HG02981 (cell line): Measurements from ENCODE around the gene IFFO2.

Experiments used
- ATAC-seq: cut with Tn5 transposase; IDR thresholded peaks from one replicate; pipeline ENCODE4 v1.9.1; 2021; ENCODE audit warnings: mild to moderate bottlenecking, moderate library complexity; ENCODE audit not compliant: unreplicated experiment

IFFO2 gene

GRCh38 chr1:18972991-18973390 is 16.5 kb upstream of the IFFO2 start:
- ATAC-seq, result no peak

- ATAC-seq, result no peak
Observed at GRCh38 chr1:18972531-18972930, 16.1 kb upstream of the IFFO2 start.

- no peak for ATAC-seq
Observed at GRCh38 chr1:18970762-18971161, 14.3 kb upstream of the IFFO2 start.

DNA sequence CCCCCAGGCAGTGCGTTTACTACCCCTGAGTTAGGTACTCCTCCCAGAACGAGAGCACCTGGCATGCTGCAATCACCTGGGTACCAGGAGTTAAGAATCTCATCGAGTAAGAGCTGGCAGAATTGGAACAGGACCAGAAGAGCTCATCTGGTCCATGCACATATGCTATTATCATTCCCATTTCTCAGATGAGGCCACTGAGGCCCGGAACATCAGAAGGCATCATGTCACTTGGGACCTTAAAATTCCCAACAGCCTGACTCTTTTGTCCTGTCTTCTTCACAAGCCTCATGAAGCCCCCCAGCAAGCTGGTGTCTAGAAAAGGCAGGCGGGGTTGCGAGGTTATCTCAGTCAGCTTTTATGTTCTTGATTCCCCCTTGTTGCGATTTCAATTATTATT is 13.9 kb upstream of the IFFO2 start:
- no peak for ATAC-seq

DNA sequence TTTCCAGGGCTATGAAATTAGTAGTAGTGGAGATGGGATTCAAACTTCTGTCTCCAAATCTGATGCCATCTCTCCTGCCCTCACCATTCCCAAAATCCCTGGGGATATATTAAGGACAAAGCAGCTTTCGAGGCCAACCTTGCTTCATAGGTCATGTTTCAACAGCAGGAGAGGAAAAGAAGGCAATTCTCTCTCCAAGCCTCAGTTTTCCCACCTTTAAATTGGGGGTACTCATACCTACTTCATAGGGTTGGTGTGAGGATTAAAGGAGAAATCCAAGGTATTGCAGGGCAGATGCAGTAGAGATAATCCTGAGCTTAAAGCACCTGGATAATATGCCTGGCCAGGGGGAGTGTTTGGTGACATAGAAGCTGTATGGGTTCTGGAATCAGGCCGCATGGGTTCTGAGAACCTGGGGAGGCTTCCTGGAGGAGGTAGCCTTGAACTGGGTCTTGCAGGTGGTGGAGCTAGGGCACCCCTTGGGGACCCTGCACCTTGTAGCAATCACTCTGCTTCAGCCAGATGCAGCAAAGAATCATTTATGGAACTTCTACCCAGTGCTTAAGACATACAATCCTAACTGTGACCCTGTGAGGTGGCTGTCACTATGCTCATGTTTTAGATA is 10.7 kb upstream of the IFFO2 start:
- no peak for ATAC-seq

- ATAC-seq, result no peak
Observed at GRCh38 chr1:18965206-18966173, 9.0 kb upstream of the IFFO2 start.

DNA sequence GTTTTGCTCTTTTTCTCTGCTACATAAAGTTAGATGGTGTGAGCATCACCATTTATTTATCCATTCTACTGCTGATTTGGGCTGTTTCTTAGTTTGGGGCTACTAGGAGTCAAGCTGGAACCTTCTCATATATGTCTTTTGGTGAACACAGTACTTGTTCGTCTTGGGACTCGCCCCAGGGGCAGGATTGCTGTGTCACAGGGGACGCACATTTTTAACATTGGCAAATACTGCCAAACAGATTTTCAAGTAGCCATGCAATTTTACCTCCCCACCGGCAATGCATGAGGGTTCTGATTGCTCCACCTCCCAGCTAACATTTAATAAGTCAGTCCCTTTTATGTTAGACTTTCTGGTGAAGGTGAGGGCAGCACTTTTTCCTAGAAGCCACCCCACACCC is 7.5 kb upstream of the IFFO2 start:
- ATAC-seq, result no peak

- ATAC-seq, result no peak
Observed at GRCh38 chr1:18962855-18963737, 6.6 kb upstream of the IFFO2 start.

- ATAC-seq, result no peak
Observed at GRCh38 chr1:18962121-18962721, 5.7 kb upstream of the IFFO2 start.

GRCh38 chr1:18960821-18961220 is 4.3 kb upstream of the IFFO2 start:
- no peak for ATAC-seq

DNA sequence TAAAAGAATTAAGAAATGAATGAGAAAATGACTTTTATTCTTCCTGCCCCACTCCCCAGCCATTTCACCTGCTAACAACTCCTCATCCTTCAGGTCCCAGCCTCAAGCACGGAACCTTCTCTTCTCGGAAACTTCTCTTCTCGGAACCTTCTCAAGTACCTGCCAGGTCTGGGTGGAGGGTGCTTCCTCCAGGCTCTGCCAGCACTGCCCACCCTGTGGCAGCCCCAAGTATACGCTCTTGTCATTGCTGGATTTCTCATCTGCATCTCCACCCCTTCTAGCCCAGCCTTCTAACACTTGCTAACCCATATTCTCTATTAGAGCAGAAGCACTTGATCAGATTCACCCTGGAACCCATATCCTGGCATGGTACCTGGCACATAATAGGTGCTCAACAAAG is 3.9 kb upstream of the IFFO2 start:
- ATAC-seq, result no peak

DNA sequence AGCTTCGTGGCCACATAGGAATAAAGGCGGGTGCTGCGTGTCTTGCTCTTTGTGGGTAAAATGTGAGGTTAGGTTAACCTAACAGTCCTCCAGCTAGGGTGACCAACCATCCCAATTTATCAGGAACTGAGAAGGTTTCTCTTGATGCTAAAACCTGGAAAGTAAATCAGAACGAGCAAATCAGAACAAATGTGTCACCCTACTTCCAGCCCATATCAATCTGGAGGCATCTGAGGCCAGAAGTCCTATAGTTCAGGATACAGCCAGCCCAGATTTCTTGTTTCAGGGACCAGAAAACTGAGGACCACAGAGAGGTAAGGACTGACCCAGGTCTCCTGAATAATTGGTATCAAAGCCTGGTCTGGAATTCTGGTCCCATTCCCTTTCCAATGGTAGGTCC is 3.1 kb upstream of the IFFO2 start:
- no peak for ATAC-seq

DNA sequence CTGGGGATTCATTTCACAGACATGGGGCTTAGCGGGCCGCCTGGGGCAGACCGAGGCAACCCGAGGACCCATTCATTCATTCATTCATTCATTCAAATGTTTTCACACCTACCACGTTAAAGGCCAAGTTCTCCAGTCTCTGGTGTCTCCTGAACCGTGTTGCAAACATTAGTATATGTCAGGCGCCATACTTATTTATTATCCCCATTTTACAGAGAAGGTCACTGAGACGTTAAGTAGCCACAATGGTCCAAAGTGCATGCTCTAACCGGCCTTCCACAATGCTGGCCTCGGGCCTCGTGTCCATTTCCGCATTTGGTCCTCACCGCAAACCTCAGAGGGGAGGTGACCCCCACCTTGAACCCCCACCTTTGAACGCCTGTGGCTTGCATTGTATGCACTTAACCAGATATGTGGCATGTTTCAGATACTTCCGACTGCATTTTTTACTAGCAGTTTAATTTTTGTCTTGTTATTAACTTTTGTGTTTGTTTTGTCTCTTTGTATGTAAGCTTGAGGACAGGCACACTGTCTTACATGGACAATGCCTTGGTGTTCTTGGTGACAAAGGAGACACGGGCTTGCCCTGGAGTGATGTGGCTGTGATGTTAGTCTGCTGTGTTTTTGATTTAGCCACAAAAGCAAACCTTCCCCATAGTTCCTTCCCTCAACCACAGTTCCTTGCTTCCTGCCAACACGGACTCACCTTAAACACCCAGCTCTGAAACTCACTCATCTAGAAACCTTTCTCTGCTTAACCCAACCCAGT is 1.2 kb upstream of the IFFO2 start:
- no peak for ATAC-seq

DNA sequence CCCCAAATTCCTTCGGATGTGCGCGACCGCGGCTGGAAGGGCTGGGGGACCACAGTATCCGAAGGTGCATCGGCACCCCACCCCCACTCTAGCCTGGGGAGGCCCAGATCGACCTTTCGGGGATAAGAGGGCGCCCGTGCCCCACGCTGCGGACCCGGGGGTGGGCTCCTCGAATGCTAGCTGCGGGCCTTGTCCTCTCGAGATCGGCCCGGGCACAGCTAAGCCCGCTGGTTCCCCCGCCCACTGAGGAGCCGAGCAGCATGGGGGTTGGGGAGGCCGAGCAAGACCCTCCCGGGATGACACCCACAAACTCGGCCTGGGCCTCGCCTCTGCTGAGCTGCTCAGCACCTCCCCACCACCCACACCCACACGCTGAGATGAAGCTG is 653 bp upstream of the IFFO2 start:
- no peak for ATAC-seq

DNA sequence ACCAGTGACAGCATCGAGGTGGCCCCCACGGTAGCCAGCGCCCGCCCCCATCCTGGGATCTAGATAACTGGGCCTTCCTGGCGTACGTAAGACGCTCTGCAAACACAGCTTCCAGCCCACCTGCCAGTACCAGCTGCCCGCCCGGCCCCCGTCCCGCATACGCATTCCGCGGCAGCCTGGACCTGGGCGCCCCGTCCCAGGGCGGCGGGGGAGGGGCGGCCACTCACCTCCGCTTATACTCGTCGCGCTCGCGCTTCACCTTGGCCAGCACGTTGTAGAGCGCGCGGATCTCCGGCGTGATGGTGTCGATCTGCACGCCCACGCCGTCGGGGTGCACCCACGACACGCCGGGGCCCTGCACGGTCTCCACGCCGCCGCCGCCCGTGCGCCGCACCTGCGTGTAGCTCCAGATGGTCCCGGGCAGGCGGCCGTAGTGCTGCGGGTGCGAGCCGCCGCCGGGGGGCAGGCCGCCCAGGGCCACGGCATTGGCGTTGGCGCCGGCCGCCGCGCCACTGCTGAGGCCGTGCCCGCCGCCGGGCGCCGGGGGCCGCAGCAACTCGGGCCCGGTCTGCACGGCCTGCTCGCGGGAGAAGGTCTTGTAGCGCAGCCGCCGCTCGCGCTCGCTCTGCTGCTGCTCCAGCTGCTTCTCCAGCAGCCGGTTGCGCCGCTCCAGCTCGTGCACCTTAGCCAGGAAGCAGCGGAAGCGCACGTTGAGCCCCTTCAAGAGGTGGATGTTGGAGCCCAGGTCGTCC is 859 bp downstream of the IFFO2 start:
- peak; percentile 11 for ATAC-seq

DNA sequence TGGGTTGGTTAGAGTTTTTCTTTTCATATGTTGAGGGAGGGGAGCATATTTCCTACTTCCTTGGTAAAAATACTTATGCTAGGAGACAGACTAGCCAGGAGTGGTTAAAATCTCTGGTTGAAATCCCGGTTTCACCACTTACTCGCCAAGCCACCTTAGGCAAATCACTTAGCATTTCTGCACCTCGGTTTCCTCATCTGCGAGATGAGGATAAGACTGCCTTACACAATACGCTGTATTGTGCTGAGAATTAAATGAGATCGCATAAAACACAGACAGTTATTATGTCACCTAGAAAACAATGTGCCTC is 1.4 kb downstream of the IFFO2 start:
- ATAC-seq, result no peak

GRCh38 chr1:18954270-18955071 is 2.0 kb downstream of the IFFO2 start:
- ATAC-seq, result no peak

DNA sequence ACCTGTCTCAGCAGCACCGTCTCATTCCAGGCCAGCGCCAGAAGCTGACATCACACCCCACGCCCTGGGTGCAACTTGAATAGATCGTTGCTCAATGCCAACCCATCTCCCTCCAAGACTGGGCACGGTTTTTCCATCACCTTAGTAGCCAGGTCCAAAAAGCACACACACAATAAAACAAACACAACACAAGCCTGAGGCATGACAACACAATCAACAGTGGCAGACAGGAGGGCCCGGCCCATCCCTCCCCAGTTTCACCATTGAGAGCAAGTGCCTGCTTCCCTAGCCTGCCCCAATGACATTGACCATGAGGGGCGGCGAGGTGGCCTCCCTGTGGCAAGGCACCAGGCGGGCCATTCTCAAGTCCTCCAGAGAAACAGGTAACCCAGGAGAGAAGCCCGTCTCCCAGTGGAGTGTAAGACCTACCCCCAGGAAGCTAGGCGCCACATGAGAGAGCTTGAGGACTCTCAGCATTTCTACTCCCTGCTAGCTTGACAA is 2.7 kb downstream of the IFFO2 start:
- ATAC-seq, result no peak
